Prostate gland (tissue), 2 donors: ENCODE data around the gene DPYD.

ENCODE experiments used
- CTCF ChIP-seq, 4 experiments: fragments of 200-600 bp in 2 of 4; fragments of 450-650 bp in 2 of 4; sonication (generic) in 2 of 4; IDR thresholded peaks; 1 replicate in 3 of 4; 2 replicates in 1 of 4; pipeline ENCODE4 v1.5.1; 2016 to 2019; ENCODE audit warnings: antibody characterized with exemption in 4 of 4, mild to moderate bottlenecking in 2 of 4, moderate library complexity in 2 of 4
- POLR2A ChIP-seq: fragments of 450-650 bp; IDR thresholded peaks from one replicate; pipeline ENCODE4 v1.6.1; 2016; ENCODE audit warnings: antibody characterized with exemption, mild to moderate bottlenecking
- POLR2AphosphoS5 ChIP-seq: sonication (generic); formaldehyde crosslinking; IDR thresholded peaks from one replicate; pipeline ENCODE4 v1.6.1; 2017; ENCODE audit warnings: antibody characterized with exemption

GRCh38 chr1:97417661-97418060 is 503.2 kb downstream of the DPYD start:
- TF ChIP-seq CTCF (IDR thresholded peaks at IDR 0.05), result no peak
- no peak for TF ChIP-seq POLR2A
- no peak for TF ChIP-seq POLR2AphosphoS5
